ENCODE results near the gene TBRG4. TPM values are rescaled to one million over a fixed set of nuclear protein-coding genes. Genes with fewer than 3 reads are reported as not detected.

TBRG4 gene
- total RNA-seq, 1 experiment from 2014 or later, result 127 TPM

DNA sequence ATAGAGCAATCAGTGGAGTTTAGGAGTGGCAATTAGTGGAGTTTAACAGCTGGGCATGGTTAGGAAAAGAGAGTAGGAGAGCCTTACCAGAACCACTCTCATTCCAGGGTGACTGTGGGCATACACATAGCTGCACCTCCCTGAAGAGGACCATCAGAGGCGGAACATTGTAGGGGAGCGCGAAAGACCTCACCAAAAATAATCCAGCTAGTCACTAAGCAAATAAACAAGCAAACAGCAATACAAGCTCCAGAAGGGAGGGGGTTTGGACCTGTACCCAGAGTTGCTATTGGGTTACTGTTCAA lies 18.6 kb downstream of the TBRG4 start:
- no peak overlapping the region for H3K4me3 Mint-ChIP-seq

More for the DNA sequence above, 18.6 kb downstream of the TBRG4 start:
- Histone ChIP-seq H4K8ac (replicated peaks; ENCODE audit: insufficient read length, low read depth, low read length) (no peak overlapping the region), H3K14ac (ENCODE audit: insufficient read depth, low read length) (no peak overlapping the region), H2BK12ac (ENCODE audit: insufficient read length, low read depth, low read length) (no peak overlapping the region), H3K4ac (ENCODE audit: low read depth, low read length) (no peak overlapping the region), H3K79me2 (ENCODE audit: insufficient read depth, low read length) (no peaks in the 10 kb centered on the region), H2AK5ac (ENCODE audit: insufficient read length, low read length) (no peak overlapping the region), H4K20me1 (ENCODE audit: control insufficient read depth, insufficient read depth, insufficient read length) (no peaks in the 10 kb centered on the region), H2BK120ac (ENCODE audit: low read depth, low read length, poor library complexity, severe bottlenecking) (no peak overlapping the region), H4K5ac (ENCODE audit: insufficient read length, low read depth, low read length) (no peak overlapping the region), H2BK15ac (ENCODE audit: low read depth, low read length) (no peak overlapping the region), H3K4me2 (ENCODE audit: insufficient read depth, insufficient read length, low read length) (no peak overlapping the region), H3K79me1 (ENCODE audit: insufficient read depth, low read depth, low read length, poor library complexity, severe bottlenecking) (no peaks in the 10 kb centered on the region), H3K27me3 (ENCODE audit: insufficient read depth, low read length) (no peaks in the 10 kb centered on the region), H3K18ac (ENCODE audit: insufficient read length, low read depth, low read length) (no peak overlapping the region), H3K4me1 (ENCODE audit: insufficient read depth, low read length) (peaks cover 3% of the 10 kb centered on the region; the same call in 1 of the 2 replicates), H3K56ac (ENCODE audit: insufficient read length, low read depth, low read length) (no peak overlapping the region), H3T11ph (ENCODE audit: low read length) (no peak overlapping the region), H2BK20ac (ENCODE audit: low read depth, low read length, poor library complexity, severe bottlenecking) (no peak overlapping the region), H4K91ac (ENCODE audit: insufficient read length, low read depth, low read length) (no peak overlapping the region), H3K9ac (ENCODE audit: extremely low read depth, insufficient read length, low read length) (no peak overlapping the region), H3K27ac (ENCODE audit: insufficient read length, low read depth, low read length) (no peak overlapping the region), H3K23me2 (ENCODE audit: insufficient read length, low read depth, low read length, poor library complexity, severe bottlenecking) (no peaks in the 10 kb centered on the region), H3K23ac (ENCODE audit: insufficient read length, low read depth, low read length) (no peak overlapping the region), H3K9me3 (ENCODE audit: control insufficient read depth, low read depth, low read length) (no peaks in the 10 kb centered on the region), H2BK5ac (ENCODE audit: insufficient read length, low read length) (no peak overlapping the region), H2AFZ (ENCODE audit: low read length) (no peak overlapping the region)
- peaks cover 14 to 15% of the 10 kb centered on the region in 2 experiments for H3K4me1 Mint-ChIP-seq
- peak overlapping the region in 2 of 3 experiments; percentile 29 to 34; a peak in 2 of 7 replicates for H3K27ac Mint-ChIP-seq
- no peaks in the 10 kb centered on the region; a peak in 1 of 7 replicates for H3K36me3 Mint-ChIP-seq (ENCODE audit: insufficient read depth in 1 of 3, low read depth in 3 of 3)
- H3K9me3 Mint-ChIP-seq, result peaks cover 2% of the 10 kb centered on the region in 2 experiments; a peak in 2 of 5 replicates
- TF ChIP-seq, protein P1, sequence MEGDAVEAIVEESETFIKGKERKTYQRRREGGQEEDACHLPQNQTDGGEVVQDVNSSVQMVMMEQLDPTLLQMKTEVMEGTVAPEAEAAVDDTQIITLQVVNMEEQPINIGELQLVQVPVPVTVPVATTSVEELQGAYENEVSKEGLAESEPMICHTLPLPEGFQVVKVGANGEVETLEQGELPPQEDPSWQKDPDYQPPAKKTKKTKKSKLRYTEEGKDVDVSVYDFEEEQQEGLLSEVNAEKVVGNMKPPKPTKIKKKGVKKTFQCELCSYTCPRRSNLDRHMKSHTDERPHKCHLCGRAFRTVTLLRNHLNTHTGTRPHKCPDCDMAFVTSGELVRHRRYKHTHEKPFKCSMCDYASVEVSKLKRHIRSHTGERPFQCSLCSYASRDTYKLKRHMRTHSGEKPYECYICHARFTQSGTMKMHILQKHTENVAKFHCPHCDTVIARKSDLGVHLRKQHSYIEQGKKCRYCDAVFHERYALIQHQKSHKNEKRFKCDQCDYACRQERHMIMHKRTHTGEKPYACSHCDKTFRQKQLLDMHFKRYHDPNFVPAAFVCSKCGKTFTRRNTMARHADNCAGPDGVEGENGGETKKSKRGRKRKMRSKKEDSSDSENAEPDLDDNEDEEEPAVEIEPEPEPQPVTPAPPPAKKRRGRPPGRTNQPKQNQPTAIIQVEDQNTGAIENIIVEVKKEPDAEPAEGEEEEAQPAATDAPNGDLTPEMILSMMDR (conservative IDR thresholded peaks at IDR 0.05), result no peak
- H3K27me3 Mint-ChIP-seq (ENCODE audit: low read depth), result peaks cover 21% of the 10 kb centered on the region
- DNase-seq, result no peak
- no CpG with 5 or more reads among the region's 3 CpGs for WGBS (ENCODE audit: extremely low coverage, insufficient read length, low lambda C conversion rate)

Data from H9 (cell line).